AML-193 (cell line): ENCODE results near the gene CDS2.

ENCODE experiments used
- DNase-seq, 2 experiments: peaks; one replicate each; lab custom pipeline; 2025; lab: John Stamatoyannopoulos, UW

The CDS2 gene

DNA sequence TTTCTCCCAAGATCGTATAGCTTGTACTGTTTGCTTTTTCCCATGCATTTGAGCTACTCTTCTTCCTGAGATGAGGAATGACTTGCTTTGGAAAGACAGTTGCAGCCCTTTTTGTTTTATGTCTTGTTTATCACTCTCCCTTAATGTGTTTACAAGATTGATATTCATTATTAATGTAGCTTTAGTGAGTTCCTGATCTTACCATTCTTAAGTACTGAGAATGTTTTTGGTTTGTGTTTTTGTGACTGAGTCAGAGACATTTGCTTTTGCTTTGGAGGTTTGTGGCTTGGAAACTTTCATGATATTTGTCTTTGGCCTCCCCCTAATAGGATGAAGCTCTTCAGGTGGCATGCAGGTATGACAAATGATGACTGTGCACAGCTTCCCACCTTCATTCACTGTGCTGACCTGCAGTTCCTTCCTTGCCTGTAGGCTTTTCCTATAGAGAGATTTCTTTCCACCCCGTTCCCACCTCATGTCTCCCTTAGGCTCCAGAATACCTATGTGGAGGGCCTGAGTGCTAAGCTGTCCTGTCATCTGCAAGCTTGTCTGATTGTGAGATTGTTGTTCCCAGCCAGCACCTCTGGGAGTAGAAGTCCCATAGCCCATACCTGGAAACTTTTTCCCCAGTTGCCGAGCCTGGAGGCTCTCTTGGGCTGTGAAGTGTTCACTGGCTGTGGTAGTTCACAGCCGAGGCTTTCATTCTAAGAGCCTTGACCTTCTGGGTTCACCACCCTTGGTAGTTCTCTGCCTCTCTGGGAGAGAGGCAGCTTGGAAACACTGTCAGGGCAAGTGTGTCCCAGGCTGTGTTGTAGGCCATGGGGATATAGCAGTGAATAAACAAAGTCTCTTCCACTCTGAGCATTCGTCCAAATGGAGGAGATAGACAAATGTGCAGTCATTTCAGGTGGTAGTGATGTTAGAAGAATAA lies 27.1 kb downstream of the CDS2 start:
- no peak for DNase-seq

DNA sequence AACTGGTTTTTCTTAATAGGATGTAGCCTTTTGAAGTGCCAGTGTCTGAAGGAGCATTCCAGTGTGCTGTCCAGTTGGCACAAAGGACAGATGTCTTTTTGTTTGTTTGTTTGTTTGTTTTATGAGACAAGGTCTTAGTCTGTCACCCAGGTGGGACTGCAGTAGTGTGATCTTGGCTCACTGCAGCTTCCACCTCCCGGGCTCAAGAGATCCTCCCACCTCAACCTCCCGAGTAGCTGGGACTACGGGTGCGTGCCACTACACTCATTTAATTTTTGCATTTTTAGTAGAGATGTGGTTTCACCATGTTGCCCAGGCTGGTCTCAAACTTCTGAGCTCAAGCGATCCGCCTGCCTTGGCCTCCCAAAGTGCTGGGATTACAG lies 27.7 kb downstream of the CDS2 start:
- no peak for DNase-seq

GRCh38 chr20:5155404-5155803 lies 28.6 kb downstream of the CDS2 start:
- DNase-seq: no peak

GRCh38 chr20:5156675-5157448 lies 30.1 kb downstream of the CDS2 start:
- DNase-seq: no peak

DNA sequence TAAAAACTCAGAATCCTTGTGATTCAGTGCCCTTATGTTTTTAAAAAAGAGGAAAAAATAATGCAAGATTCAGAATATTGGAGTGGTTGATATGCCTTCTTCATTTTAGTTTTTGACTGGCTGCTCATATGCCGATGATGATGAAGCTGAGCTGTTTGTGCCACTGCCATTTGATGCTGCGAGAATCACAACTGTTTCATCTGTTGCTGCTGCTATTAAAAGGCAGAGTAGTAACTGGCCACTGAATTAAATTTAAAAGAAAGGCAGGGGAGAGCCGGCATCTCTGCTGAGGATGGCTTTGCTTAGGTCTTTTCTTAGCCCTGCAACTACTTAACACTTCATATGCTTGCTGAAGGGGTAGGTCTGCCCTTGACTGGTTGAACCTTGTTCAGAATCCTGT lies 33.1 kb downstream of the CDS2 start:
- DNase-seq: no peak

DNA sequence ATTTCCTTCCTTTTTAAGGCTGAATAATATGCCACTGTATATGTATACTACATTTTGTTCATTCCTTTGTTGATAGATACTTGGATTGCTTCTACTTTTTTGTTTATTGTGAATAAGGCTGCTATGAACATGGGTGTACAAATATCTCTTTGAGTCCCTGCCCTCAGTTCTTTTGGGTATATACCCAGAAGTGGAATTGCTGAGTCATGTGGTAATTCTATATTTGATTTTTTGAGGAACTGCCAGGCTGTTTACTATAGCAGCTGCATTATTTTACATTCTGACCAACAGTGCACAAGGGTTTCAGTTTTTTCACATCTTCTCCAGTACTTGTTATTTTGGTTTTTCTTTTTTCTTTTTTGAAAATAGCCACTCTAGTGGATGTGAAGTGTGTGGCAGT lies 34.1 kb downstream of the CDS2 start:
- peak; percentile 25 for DNase-seq

DNA sequence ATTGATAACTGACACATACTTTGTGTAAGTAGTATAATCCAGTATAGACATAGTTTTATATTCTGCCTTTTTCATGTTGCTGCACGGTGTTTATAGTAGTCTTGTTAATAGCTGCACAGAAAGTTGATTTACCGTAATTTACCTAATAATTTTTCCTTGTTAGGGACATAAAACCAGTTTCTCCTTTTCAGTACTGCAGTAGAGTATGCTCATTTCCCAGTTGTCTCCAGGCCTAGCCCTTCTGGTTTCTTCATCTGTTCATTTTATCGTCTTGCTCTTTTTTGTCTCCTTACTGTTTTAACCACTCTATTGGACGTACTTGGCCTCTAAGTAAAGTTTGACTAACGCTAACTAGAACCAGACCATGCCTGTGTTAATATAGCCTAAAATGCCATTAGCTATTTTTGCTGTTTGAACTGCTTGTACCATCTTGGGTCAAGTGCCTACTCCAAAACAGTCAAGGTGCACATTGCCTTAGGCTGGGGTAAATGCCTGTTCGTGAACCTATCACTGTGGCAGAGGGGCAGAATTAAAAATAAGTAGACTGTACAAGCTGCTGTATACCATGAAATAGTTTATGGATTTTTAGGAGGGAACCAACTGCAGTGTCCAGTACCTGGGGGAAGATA lies 34.8 kb downstream of the CDS2 start:
- DNase-seq: no peak

DNA sequence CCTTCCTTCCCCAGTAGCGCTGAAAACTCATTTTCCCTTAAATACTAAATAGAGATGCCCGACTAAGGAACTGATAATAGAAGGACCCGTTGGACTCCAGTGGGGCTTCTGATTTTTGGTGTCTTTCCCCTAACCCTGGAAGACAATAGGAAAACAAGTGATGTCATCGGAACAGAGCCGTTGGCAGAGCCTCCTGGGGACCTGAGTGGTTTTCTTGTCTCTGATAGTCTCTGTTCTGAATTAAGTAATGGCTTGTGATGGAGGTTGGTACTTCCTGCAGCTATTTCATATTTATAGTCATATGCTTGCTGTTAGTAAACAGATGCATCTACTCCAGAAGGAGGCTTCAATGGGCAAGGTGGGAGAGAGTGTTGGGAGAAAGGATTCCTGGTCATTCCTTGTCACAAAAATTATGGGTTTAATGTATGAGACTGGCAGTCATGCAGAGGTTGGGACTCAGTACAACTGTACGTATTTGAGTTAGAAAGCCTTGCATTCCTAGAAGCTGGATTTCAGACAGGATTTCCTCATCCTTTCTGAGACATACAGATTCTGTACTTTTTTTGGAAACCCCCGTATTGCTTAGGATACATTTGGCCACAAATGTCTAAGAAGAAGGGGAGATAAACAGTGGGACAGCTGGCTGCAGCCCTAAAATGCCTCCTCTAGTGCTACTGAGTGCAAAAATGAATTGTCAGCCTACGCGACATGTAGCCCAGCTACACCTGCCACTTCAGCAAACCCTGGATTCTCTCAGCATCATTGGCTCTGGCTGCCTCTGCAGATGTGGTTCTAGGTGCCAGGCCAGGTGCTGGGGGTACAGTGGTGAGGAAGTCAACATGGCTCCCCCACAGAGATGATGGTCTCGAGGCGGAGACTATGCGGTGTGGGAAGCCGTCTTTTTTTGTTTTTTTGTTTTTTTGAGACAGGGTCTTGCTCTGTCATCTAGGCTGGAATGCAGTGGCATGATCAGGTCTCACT lies 38.1 kb downstream of the CDS2 start:
- no peak for DNase-seq

DNA sequence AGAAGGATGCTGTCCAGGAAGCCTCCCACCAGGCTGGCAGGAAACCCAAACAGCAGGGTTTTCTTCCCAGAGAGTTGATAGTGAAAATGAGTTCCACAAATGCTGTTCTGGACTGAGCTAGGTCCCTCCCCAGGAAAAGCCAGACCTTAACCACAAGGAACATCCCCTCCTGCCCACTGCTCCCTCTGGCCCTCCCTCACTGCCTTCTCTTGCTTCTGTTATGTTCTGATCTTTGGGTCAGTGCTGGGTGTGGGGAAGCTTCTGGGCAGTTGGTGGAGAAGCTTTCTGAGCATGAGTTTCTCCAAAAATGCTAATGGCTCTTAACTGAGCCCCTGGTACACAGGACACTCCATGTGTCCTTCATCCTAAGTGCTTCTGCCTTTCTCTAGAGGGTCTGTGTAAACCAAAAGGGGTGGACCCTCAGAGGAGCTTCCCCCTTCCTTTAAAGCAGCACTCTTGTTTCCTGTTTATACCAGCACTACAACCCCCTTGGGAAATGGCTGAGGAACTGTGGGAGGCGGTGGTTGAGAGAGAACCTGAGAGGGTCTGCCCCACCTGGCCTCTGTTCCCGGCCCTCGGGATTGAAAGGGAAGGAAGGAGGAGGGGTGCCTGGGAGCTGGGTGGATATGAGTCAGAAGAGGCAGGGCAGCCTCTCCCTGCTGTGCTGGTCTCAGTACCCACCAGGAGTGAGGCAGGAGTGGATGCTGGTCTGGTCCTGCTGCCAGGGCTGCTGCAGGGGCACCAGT lies 42.0 kb downstream of the CDS2 start:
- no peak for DNase-seq

- DNase-seq: no peak
Observed at GRCh38 chr20:5170341-5170740, 43.5 kb downstream of the CDS2 start.

GRCh38 chr20:5171064-5171789 lies 44.4 kb downstream of the CDS2 start:
- DNase-seq: no peak

- DNase-seq: no peak
Observed at GRCh38 chr20:5171790-5172164, 45.0 kb downstream of the CDS2 start.

- no peak for DNase-seq
Observed at GRCh38 chr20:5172167-5172601, 45.4 kb downstream of the CDS2 start.

- no peak for DNase-seq
Observed at GRCh38 chr20:5172903-5173463, 46.2 kb downstream of the CDS2 start.

DNA sequence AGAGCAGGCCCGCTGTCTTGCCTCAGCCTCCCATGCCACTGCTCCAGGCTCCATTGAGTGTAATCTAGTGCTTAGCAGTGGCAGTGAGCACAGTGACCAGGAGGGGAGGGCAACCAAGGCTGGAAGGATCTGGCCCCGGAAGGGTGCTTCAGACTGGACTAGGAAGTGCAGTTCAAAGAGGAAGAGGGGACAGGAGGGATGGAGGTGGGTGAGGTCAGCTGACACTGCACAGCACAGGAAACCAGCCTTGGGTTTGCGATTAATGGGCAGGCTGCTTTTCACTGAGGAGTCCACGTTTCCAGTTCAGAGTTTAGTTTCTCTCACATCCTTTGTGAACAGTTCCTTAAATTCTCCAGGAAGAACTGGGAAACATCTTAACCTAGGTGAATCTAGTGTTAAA lies 46.9 kb downstream of the CDS2 start:
- DNase-seq: no peak

GRCh38 chr20:5177071-5177470 lies 50.3 kb downstream of the CDS2 start:
- no peak for DNase-seq

DNA sequence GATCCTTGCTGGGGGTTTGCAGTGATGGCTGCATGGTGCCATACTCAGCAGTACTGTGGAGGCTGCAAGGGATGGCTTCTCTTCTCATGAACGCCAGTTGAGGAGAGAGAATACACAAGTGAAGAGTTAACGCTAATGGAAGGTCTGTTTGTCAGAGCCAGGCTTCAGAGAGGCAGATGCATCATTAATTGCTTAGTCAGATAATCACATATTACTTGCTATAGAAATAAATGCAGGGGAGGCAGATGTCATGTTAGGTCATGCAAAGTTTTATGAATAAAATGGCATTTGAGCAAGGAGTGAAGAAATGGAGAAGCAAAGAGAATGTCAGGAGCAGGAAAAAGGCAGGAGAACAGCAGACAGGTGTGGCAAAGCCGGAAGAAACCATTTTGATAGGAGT lies 51.2 kb downstream of the CDS2 start:
- no peak for DNase-seq

DNA sequence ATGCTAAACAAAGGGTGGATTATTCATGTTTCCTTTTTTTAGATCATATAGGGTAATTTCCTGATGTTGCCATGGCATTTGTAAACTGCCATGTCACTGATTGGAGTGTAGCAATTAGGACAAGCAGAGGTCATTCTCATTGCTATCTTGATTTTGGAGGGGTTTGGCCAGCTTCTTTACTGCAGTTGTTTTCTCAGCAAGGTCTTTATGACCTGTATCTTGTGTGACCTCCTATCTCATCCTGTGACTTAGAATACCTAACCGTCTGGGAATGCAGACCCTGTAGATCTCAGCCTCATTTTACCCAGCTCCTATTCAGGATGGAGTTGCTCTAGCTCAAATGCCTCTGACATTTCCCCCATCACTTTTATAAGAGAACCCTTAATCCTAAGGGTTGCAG lies 53.6 kb downstream of the CDS2 start:
- no peak for DNase-seq

DNA sequence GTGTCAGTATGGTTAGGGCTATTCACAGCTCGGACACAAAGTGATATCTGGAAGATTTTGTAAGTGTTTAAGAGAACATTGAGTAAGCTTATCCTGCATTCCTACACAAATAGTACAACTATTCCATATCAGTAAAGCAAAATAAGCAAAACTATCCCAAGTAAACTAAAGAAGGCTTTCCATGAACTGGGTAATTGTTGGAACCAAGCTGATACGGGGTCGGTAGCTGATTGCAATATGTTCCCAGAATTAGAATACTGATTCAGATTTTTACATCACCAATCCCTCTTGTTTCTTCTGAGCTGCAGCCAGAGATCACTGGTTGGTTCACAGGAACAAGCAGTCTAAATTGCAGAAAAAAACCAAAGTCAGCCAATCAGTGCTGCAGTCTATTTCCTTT lies 54.1 kb downstream of the CDS2 start:
- no peak for DNase-seq

- no peak for DNase-seq
Observed at GRCh38 chr20:5181492-5181891, 54.7 kb downstream of the CDS2 start.
